B cell (primary cell): ENCODE data around the gene KCTD18.

Experiments
- EZH2 ChIP-seq: IDR thresholded peaks from 2 replicates; pipeline ENCODE4 v1.6.1; 2012; ENCODE audit warnings: borderline replicate concordance, low read depth, mild to moderate bottlenecking, moderate library complexity, low read length; ENCODE audit not compliant: insufficient read depth, poor library complexity, severe bottlenecking
- TF ChIP-seq, protein P1 (sequence below): fragments of 200-600 bp; IDR thresholded peaks from one replicate; pipeline ENCODE4 v1.8.0; 2022; ENCODE audit warnings: antibody characterized with exemption, mild to moderate bottlenecking

- TF ChIP-seq, protein P1, sequence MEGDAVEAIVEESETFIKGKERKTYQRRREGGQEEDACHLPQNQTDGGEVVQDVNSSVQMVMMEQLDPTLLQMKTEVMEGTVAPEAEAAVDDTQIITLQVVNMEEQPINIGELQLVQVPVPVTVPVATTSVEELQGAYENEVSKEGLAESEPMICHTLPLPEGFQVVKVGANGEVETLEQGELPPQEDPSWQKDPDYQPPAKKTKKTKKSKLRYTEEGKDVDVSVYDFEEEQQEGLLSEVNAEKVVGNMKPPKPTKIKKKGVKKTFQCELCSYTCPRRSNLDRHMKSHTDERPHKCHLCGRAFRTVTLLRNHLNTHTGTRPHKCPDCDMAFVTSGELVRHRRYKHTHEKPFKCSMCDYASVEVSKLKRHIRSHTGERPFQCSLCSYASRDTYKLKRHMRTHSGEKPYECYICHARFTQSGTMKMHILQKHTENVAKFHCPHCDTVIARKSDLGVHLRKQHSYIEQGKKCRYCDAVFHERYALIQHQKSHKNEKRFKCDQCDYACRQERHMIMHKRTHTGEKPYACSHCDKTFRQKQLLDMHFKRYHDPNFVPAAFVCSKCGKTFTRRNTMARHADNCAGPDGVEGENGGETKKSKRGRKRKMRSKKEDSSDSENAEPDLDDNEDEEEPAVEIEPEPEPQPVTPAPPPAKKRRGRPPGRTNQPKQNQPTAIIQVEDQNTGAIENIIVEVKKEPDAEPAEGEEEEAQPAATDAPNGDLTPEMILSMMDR = no peak
- TF ChIP-seq EZH2 = no peak
These were observed 37.8 kb downstream of the KCTD18 start for GRCh38 chr2:200471928-200472645.
